GM19193 (cell line): ENCODE results near the gene GOSR2.

Experiments
- POLR2A ChIP-seq: IDR thresholded peaks from 4 replicates; pipeline ENCODE4 v1.6.1; 2011; ENCODE audit not compliant: insufficient read depth, insufficient read length; ENCODE audit errors: extremely low read depth

The GOSR2 gene

DNA sequence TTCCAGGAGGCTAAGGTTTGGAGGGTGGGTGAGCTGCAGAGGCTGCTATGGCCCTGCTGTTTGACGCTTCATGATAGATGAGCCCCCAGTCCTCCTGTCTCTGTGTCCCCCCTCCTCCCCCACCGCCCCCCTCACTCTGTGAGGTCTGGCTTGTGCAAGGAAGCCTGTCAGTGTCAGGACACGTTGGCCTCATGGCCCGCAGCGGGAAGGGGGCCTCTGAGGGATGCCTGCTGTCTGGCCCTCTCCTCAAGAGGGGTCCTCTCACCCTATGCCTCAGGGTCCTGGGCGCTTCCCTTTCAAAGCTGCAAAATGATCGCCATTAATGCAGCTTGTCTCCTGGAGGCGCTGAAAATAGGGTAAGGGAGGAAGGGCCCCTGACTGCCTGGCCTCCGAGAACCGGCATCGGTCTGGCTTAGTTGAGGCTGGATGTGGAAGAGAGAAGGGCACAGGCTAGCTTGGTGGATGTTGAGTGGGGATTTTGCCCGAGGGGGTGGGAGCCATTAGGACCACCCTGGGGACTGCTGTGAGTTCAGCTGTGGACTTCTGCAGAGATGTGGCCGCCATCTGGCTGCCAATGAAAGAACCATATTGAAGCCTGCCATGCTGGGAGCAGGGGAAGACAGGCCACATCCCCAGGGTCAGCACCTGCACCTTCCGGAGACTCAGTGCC lies 14.8 kb upstream of the GOSR2 start:
- no peak for TF ChIP-seq POLR2A

DNA sequence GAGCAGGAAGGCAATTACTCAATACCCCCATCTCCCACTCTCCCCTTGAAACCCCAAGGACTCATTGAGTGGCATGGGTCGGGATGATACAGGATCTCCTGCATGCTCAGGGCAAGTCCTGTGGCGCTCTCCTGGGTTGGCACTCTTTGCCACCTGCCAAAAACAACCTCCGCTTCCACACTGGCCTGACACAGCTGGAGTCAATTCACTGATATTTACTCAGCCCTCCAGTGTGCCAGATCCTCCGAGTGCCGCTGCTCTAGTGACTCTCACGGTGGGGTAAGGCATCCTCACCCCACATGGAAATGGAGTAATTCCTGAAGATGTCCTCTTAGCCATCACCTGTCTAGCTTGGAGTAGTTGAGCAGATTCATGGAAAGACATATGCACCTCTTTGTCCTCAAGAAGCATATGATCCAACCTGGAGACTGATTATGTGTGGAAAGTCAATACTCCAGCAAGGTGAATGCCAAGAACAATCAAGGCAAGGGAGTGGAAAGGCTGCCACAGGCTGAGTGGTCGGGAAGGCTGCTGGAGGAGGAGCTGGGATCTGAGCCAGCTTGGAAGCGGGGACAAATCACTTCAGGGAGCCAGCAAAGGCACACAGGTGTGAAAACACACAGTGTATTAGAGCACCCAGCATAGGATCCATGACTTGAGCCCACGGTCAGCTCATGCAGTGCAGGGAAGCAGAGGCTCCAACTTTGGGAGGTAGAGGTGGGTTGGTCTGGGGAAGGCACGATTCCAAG lies 12.6 kb upstream of the GOSR2 start:
- no peak for TF ChIP-seq POLR2A

DNA sequence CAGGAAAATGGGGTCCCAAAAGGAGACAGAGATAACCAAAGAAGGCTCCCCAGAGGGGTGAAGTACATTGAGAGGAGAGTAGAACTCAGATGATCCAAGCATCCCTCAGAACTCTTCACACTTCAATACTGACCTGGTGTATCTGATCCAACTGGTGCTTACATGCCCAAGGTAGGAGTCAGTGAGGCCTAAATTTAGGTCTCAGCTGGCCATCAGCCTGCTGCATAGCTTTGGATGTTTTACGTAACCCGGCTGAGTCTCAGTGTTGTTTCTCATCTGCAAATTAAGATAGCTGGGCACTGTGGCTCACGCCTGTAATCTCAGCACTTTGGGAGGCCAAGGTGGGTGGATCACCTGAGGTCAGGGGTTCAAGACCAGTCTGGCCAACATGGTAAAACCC lies 11.6 kb upstream of the GOSR2 start:
- TF ChIP-seq POLR2A = no peak

DNA sequence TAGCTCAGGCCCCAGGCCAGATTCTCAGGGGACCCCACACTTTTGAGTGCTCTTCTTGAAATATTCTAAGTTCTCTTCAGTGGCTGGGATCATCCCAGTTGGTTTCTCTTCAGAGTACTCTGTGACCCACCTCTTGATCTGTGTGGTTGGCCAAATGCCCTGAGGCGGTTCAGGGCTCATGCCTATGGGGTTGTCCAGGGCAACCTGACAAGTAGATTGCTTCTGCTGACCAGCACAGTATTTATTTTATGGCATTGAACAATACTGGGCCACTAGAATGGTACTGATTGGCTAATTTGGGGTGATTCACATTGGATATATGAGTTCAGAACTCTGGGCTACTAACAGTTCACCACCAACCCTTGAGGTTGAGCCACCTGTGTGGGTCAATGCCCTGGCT lies 7.4 kb upstream of the GOSR2 start:
- no peak for TF ChIP-seq POLR2A

DNA sequence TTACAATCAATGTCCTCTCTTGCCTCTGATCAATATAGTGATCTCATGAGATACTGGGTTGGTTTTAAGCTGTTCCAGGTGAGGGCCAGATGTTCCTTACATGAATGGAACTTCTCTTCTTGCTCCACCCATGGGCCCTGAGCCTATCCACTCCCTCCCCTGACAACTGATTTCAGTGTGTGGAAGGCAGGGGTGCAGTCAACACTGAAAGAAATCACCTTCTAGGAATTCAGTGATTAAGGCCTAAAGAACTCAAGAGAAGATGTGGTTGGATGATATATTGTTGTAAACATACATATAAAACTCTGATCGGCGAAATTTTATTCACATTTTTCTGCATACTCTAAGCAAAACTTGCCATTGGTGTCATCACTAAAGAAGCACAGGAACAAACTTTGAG lies 6.7 kb upstream of the GOSR2 start:
- TF ChIP-seq POLR2A = no peak

DNA sequence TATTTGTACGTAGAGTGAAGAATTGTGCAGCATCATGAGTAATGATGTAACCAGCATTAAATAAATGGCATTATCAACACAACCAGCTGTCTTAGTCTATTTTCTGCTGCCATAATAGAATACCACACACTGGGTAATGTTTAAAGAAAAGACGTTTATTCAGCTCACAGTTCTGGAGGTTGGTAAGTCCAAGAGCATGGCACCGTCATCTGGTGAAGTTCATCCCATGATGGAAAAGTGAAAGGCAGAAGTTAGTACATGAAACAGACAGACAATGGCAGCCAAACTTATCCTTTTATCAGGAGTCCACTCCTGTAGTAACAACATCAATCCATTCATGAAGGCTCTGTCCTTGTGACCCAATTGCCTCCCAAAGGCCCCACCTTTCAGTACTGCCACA lies 6.3 kb upstream of the GOSR2 start:
- TF ChIP-seq POLR2A = no peak

DNA sequence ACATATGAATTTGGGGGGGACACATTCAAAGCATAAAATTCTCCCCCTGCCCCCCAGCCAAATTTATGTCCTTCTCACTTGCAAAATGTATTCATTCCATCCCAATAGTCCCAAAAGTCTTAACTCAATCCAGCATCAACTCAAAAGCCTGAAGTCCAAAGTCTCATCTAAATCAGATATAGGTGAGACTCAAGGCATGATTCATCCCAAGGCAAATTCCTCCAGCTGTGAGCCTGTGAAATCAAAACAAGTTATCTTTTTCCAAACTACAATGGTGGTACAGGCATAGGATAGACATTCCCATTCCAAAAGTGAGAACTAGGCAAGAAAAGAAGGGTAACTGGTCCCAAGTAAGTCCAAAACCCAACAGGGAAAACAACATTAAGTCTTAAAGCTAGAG lies 5.9 kb upstream of the GOSR2 start:
- no peak for TF ChIP-seq POLR2A

DNA sequence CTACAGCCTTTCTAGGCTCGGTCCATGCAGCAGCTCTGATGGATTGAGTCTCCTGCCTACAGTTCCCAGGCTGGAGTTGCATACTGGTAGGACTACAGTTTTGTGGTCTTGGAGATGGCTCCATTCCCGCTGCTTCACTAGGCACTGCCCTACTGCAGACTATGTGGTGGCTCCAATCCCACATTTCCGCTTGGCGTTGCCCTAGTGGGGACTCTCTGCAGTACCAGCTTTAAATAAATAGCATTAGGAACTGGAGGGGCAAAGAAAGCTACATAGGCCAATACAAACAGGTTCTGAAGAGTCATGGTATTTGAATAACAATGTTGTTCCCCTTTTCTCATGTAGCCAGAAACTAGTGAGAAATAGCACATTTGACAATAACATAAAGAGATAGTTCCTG lies 5.4 kb upstream of the GOSR2 start:
- TF ChIP-seq POLR2A = no peak

DNA sequence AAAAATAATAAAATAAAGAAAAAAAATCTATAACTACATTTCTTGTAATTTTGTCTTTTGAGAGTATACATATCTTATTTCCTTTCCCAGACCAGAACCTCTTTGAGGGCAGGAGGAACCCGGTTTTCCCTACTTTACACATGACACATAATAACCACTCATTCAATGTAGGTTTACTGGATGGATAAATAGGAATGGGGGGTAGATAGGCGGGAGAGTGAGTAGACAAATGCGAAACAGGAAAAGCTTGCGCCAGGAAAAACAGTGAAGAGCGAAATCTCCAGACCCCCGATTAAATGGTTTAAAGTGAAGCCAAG lies 515 bp upstream of the GOSR2 start:
- no peak for TF ChIP-seq POLR2A

DNA sequence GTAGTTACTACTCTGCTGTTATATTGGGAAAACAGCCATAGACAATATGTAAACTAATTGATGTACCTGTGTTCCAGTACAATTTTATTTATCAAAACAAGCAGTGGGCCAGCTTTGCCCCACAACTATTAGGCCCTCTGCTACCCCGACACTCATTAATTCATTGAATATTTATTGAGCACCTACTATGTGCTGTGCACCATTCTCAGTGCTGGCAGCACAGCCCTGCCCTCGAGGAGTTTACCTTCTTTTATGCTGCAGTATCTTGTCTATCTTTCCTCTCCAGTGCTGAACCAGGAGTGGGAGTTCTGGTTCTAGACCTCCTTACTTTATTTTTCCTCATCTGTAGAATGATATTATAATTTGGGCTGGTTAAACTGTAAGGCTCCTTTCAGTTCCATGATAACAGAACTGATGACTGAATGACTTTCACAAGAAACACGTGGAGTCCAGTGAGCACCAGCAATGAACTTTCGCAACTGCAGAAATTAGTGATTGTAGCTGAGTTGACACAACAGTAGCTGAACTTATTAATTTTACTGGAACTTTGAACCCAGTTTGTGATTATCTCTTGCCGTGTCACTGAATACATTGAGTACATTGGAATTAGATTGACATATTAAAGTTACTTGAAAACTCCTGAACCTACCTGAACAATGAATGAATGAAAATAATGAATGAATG lies 2.4 kb downstream of the GOSR2 start:
- TF ChIP-seq POLR2A = no peak

DNA sequence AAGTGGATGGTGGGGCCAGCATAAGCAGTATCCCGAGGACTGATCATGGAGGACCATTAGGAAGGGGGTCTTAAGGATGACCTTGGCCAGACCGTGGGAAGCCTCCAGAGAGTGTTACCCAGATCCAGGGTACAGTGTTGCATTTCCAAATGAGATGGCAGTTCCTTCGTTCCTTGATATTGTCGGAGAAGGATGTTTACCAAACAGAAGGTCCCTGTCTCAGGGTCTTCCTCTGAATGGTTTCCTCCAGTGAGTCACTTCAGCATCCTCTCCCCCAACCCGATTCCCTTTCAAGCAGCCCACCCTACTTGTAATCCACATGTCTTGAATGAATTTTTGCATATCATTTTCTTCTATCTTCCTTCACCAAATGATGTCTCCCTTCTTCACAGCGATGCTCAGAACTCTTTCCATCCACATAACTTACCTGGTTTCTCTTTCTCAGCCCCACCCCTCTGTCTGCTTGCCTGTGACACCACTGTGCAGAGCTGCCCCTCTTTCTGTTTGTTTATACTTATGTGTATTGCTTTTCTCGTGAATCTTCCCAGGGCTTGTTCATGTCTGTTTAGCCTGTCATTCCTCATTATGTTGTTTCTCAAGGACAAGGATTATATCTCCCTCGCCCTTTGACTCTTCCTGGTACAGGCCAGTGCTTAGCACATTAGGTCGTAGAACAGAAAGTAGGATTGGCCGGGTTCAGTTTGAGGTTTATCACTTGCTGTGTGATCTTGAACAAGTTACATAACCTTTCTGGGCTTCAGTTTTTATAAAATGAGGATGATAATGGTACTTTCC lies 5.7 kb downstream of the GOSR2 start:
- TF ChIP-seq POLR2A = no peak

DNA sequence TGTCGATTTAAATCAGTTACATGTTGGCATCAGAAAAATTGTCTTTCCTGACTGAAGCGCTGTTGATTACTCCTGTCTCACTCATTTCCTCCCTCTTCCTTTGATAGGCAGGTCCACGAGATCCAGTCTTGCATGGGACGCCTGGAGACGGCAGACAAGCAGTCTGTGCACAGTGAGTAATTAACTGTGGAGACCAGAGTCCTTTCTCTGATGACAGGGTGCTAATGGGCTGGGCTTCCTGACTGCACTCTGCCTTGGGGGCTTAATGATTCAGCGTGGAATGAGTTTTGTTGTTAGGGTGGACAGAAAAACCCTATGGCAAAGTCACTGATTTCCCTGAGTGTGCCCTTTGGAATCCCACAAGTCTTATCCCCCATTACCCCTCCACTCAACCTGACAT lies 6.5 kb downstream of the GOSR2 start:
- no peak for TF ChIP-seq POLR2A

DNA sequence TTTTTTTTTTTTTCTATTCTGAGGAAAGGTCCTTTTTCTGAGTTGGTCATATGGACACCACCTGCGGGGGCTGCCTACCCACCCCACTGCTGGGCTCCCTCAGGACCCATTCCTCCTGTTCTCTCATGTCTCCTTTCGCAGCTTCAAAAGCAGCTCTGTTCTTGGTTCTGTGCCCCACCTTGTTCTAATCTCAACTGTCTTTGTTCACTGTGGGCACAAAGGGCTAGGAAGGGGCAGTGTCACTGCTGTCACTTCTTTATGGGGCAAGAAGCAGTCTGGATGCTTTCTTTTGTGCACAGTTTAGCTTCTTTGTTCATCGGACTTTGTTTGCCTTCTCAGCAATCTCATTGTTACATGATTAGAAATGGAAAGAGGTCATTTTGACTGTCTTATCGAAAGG lies 7.1 kb downstream of the GOSR2 start:
- TF ChIP-seq POLR2A = no peak

DNA sequence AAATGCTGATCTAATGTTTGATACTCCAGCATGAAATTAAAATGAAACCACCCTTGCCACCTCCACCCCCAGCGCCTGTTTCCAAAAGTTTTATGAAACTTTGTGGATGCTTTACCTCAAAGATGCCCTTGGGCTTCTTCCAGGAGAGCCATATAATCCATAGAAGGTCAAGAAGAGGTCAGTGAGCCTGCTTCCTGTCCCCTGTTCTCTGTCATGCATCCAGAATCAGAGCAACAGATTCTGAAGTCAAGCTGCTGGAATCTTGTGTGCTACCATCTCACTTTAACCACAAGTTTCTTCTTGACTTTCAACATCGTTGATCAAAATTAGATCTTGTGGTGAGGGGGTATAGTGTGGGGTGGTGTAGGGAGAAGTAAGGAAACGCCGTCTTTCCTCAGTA lies 8.6 kb downstream of the GOSR2 start:
- no peak for TF ChIP-seq POLR2A

DNA sequence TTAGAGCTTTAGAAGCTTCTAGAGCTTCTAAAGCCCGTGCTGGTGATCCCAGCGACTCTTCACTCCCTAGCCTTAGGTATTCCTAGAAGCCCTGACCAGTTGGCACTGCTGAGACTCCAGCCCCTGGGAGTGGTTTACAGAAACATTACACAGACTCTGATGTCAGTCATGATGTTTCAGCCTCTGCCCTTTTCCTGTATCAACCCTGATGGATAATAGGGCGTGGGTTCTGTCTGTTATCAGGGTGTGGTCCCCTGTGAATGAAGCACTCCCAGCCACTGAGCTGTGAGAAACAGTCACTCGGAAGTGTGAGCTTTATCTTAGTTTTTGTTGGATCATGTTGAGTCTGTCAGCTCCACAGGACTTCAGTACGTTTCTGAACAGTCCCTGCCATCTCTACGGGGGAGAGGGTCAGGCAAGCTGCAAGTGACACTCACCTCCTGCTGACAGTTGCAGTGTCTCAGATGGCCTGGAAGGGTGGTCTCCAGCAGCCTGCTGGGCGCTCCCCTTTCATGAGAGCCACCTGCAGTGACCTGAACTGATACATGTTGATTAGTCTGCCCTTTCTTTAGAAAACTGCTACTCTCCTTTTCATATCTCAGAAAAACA lies 12.8 kb downstream of the GOSR2 start:
- no peak for TF ChIP-seq POLR2A
